K562 (cell line): ENCODE measurements around the gene CD52. TPM values are rescaled to one million over a fixed set of nuclear protein-coding genes. Genes with fewer than 3 reads are reported as not detected.
A peak's percentile ranks its signal among the peaks of the same experiment; 100 is the strongest.

ENCODE experiments used
- BCOR ChIP-seq: fragments of 450-650 bp; IDR thresholded peaks from 2 replicates; pipeline ENCODE4 v1.6.1; 2016
- CBFB ChIP-seq: sonication (generic); formaldehyde crosslinking; IDR thresholded peaks from 2 replicates; pipeline ENCODE4 v1.4.0; 2020; ENCODE audit warnings: mild to moderate bottlenecking, missing genetic modification reagents
- CREM ChIP-seq: IDR thresholded peaks from 2 replicates; pipeline ENCODE4 v1.6.1; 2014; ENCODE audit warnings: antibody characterized with exemption, low read depth
- FUS ChIP-seq: fragments of 200-400 bp; formaldehyde crosslinking; optimal IDR thresholded peaks from 2 replicates; pipeline ENCODE3; 2017; ENCODE audit warnings: low read depth, low read length
- HEY1 ChIP-seq: fragments of 250-450 bp; sonication (Bioruptor Pico); IDR thresholded peaks from 2 replicates; pipeline ENCODE4 v1.5.0; 2020; ENCODE audit warnings: mild to moderate bottlenecking, moderate library complexity, borderline replicate concordance
- MAFK ChIP-seq: IDR thresholded peaks from 2 replicates; pipeline ENCODE4 v1.6.1; 2011; ENCODE audit warnings: low read length, improper control_type of control experiment
- MEF2A ChIP-seq: IDR thresholded peaks from 2 replicates; pipeline ENCODE4 v1.6.1; 2011; ENCODE audit warnings: low read depth, mild to moderate bottlenecking, low read length, moderate library complexity; ENCODE audit not compliant: control insufficient read depth
- MTA1 ChIP-seq: fragments of 450-650 bp; IDR thresholded peaks from 2 replicates; pipeline ENCODE4 v1.6.1; 2017; ENCODE audit warnings: borderline replicate concordance
- MYNN ChIP-seq, 2 experiments: sonication (generic); formaldehyde crosslinking in 1 of 2; IDR thresholded peaks; 2 replicates each; pipeline versions ENCODE4 v1.5.0 to v1.6.1; 2016 to 2020; ENCODE audit warnings: antibody characterized with exemption in 1 of 2, missing genetic modification reagents in 1 of 2
- NFATC3 ChIP-seq: fragments of 450-650 bp; IDR thresholded peaks from 2 replicates; pipeline ENCODE4 v1.6.1; 2017; ENCODE audit warnings: mild to moderate bottlenecking
- RBBP5 ChIP-seq: fragments of 200-600 bp; sonication (generic); IDR thresholded peaks from 2 replicates; pipeline ENCODE4 v1.6.1; 2012; ENCODE audit warnings: borderline replicate concordance, mild to moderate bottlenecking, low read length, control low read depth, inconsistent platforms; ENCODE audit not compliant: insufficient read depth, poor library complexity, severe bottlenecking
- SMC3 ChIP-seq: conservative IDR thresholded peaks from 2 replicates; pipeline ENCODE4 v1.6.1; 2011; ENCODE audit warnings: low read depth, low read length, improper control_type of control experiment; ENCODE audit not compliant: insufficient read depth
- SNIP1 ChIP-seq: fragments of 450-650 bp; IDR thresholded peaks from 2 replicates; pipeline ENCODE4 v1.7.1; 2017; ENCODE audit warnings: low read depth, mild to moderate bottlenecking
- SRSF3 ChIP-seq: fragments of 200-400 bp; formaldehyde crosslinking; IDR thresholded peaks from 2 replicates; pipeline ENCODE4 v1.6.1; 2016; ENCODE audit warnings: mild to moderate bottlenecking, low read length, moderate library complexity; ENCODE audit not compliant: insufficient read depth
- STAT5A ChIP-seq: IDR thresholded peaks from 2 replicates; pipeline ENCODE4 v1.6.1; 2012; ENCODE audit warnings: low read length, inconsistent platforms, borderline replicate concordance
- TGIF2 ChIP-seq: sonication (generic); formaldehyde crosslinking; IDR thresholded peaks from 2 replicates; pipeline ENCODE4 v1.8.1; 2022; ENCODE audit warnings: mild to moderate bottlenecking, missing genetic modification reagents, moderate library complexity
- TOE1 ChIP-seq, 2 experiments: fragments of 450-650 bp in 1 of 2; sonication (generic) in 1 of 2; formaldehyde crosslinking in 1 of 2; IDR thresholded peaks; 2 replicates each; pipeline versions ENCODE4 v1.7.1 to v1.8.0; 2016 to 2022; ENCODE audit warnings: borderline replicate concordance in 2 of 2, mild to moderate bottlenecking in 2 of 2, antibody characterized with exemption in 1 of 2, inconsistent platforms in 1 of 2, low read depth in 1 of 2, missing genetic modification reagents in 1 of 2, moderate library complexity in 1 of 2
- ZNF668 ChIP-seq: fragments of 250-450 bp; sonication (Bioruptor Pico); IDR thresholded peaks from 2 replicates; pipeline ENCODE4 v1.8.0; 2022; ENCODE audit warnings: mild to moderate bottlenecking, inconsistent platforms
- ZNF785 ChIP-seq: fragments of 250-450 bp; sonication (Bioruptor Pico); IDR thresholded peaks from 2 replicates; pipeline ENCODE4 v1.4.0; 2020; ENCODE audit warnings: mild to moderate bottlenecking
- polyA plus RNA-seq, 8 experiments: library from polyadenylated mRNA; depleted of rRNA in 4 of 8; stranded (reverse) in 5 of 8; unstranded in 3 of 8; fragments of >200 nt; fragmentation: Nextera tagmentation in 2 of 8; fragmentation: Illumina TruSeq in 1 of 8; extraction: Ambion mirVana in 2 of 8; extraction: Trizol in 1 of 8; gene quantifications; 2 replicates each; pipeline versions ENCODE4 v1.2.1 to v1.2.3, GENCODE V29; 2011 to 2014; ENCODE audit warnings: inconsistent platforms in 1 of 8, missing spikeins in 1 of 8
- total RNA-seq, 7 experiments: library from RNA; depleted of rRNA in 6 of 7; stranded (reverse); fragments of >200 nt in 6 of 7; fragmentation: Illumina TruSeq in 2 of 7; extraction: Trizol in 2 of 7; gene quantifications; 2 replicates each; pipeline versions ENCODE4 v1.2.1 to v1.2.3, GENCODE V29; 2011 to 2021; ENCODE audit warnings: low replicate concordance in 1 of 7
- TF ChIP-seq, protein P1 (sequence below): fragments of 200-400 bp; formaldehyde crosslinking; IDR thresholded peaks from 2 replicates; pipeline ENCODE4 v1.6.1; 2017; ENCODE audit warnings: mild to moderate bottlenecking, low read depth, low read length, moderate library complexity
- TF ChIP-seq, protein P2 (sequence below): fragments of 450-650 bp; formaldehyde crosslinking; IDR thresholded peaks from 2 replicates; pipeline ENCODE4 v1.4.0; 2022; ENCODE audit warnings: mild to moderate bottlenecking, moderate library complexity
- TF ChIP-seq, protein P3 (sequence below): sonication (generic); formaldehyde crosslinking; IDR thresholded peaks from 2 replicates; pipeline ENCODE4 v1.9.0; 2022; ENCODE audit warnings: mild to moderate bottlenecking, missing genetic modification reagents
- TF ChIP-seq, protein P4 (sequence below): fragments of 450-650 bp; formaldehyde crosslinking; IDR thresholded peaks from 2 replicates; pipeline ENCODE4 v1.4.0; 2022; ENCODE audit warnings: missing genetic modification characterization

Gene CD52
- total and polyA plus RNA-seq, 9 of the 15 experiments (the other 6 are each of a cell fraction or from before 2014, with no cell fraction given) = 34.9 to 488 (median 173) TPM

DNA sequence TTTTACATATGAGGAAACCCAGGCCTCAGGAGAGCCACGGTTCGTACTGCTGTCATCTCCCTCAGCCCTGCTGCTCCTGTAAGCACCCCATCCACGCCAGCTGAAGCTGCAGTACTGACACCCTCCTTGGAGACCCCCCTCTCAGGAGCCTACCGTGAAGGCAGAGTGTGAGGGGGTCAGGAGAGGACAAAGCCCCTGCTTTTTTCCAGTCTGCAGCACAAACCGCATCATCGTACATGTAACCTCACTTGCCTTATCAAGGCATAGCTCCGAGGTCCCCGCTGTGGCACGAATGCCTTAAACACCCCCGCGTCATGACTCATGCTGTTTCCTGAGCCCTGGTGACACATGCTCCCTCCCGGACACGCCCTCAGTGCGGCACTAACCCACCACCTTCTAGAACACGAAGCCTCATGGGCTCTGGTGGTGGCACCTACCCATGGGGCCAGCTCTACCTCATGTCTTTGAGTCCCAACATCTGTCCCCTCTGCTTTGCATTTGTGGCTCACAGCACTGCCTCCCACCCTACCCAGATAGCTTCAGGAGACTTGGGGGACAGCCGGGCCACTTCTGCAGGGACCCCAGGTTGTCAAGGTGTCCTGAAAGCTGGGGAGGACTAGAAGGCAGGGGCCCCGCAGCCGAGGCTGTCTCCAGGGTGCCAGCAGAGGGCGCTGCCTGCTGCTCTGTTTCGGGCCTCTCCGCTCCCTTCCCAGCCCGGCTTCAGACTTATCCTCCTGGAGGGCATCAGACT lies 33.0 kb upstream of the CD52 start (continued):
- TF ChIP-seq, protein P1, sequence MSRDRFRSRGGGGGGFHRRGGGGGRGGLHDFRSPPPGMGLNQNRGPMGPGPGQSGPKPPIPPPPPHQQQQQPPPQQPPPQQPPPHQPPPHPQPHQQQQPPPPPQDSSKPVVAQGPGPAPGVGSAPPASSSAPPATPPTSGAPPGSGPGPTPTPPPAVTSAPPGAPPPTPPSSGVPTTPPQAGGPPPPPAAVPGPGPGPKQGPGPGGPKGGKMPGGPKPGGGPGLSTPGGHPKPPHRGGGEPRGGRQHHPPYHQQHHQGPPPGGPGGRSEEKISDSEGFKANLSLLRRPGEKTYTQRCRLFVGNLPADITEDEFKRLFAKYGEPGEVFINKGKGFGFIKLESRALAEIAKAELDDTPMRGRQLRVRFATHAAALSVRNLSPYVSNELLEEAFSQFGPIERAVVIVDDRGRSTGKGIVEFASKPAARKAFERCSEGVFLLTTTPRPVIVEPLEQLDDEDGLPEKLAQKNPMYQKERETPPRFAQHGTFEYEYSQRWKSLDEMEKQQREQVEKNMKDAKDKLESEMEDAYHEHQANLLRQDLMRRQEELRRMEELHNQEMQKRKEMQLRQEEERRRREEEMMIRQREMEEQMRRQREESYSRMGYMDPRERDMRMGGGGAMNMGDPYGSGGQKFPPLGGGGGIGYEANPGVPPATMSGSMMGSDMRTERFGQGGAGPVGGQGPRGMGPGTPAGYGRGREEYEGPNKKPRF = no peak
- TF ChIP-seq TGIF2 (CRISPR knock-in tag) (no peak), MAFK (peak; percentile 70), NFATC3 (no peak), CBFB (peak; percentile 82; the same call in 1 of the 2 replicates), ZNF785 (CRISPR knock-in tag) (no peak), HEY1 (no peak; the same call in 1 of the 2 replicates), MTA1 (peak; percentile 83), BCOR (peak; percentile 83), STAT5A (peak; percentile 55; the same call in 1 of the 2 replicates), ZNF668 (no peak), MYNN (IDR thresholded peaks at IDR 0.05) (peak; percentile 97), MYNN (CRISPR knock-in tag; IDR thresholded peaks at IDR 0.05) (no peak), SMC3 (peak; percentile 89), TOE1 (IDR thresholded peaks at IDR 0.05; ENCODE audit: borderline replicate concordance) (peak; percentile 80; the same call in 1 of the 2 replicates), TOE1 (CRISPR knock-in tag; IDR thresholded peaks at IDR 0.05; ENCODE audit: borderline replicate concordance, low read depth) (no peak), MEF2A (0 out of 2 replicates have a peak, but pooled peaks have one; percentile 48), CREM (peak; percentile 91), RBBP5 (no peak), SNIP1 (no peak), FUS (no peak), SRSF3 (no peak)
- TF ChIP-seq, protein P2, sequence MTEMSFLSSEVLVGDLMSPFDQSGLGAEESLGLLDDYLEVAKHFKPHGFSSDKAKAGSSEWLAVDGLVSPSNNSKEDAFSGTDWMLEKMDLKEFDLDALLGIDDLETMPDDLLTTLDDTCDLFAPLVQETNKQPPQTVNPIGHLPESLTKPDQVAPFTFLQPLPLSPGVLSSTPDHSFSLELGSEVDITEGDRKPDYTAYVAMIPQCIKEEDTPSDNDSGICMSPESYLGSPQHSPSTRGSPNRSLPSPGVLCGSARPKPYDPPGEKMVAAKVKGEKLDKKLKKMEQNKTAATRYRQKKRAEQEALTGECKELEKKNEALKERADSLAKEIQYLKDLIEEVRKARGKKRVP (CRISPR knock-in tag) = 0 out of 2 replicates have a peak, but pooled peaks have one; percentile 12
- TF ChIP-seq, protein P3, sequence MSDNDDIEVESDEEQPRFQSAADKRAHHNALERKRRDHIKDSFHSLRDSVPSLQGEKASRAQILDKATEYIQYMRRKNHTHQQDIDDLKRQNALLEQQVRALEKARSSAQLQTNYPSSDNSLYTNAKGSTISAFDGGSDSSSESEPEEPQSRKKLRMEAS (CRISPR knock-in tag) = peak; percentile 100
- TF ChIP-seq, protein P4, sequence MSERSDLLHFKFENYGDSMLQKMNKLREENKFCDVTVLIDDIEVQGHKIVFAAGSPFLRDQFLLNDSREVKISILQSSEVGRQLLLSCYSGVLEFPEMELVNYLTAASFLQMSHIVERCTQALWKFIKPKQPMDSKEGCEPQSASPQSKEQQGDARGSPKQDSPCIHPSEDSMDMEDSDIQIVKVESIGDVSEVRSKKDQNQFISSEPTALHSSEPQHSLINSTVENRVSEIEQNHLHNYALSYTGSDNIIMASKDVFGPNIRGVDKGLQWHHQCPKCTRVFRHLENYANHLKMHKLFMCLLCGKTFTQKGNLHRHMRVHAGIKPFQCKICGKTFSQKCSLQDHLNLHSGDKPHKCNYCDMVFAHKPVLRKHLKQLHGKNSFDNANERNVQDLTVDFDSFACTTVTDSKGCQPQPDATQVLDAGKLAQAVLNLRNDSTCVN = no peak; the same call in 1 of the 2 replicates
